PC-3 (cell line): Measurements from ENCODE around the gene GIMAP1.

Experiments
- CTCF ChIP-seq: fragments of 300-600 bp; sonication (generic); conservative IDR thresholded peaks from 2 replicates; pipeline ENCODE4 v1.5.1; 2017; ENCODE audit warnings: antibody characterized with exemption, low read depth, mild to moderate bottlenecking, low read length
- EZH2 ChIP-seq: fragments of 300-600 bp; sonication (generic); IDR thresholded peaks from one replicate; pipeline ENCODE4 v1.6.1; 2017; ENCODE audit warnings: antibody characterized with exemption, mild to moderate bottlenecking, low read length; ENCODE audit not compliant: unreplicated experiment

DNA sequence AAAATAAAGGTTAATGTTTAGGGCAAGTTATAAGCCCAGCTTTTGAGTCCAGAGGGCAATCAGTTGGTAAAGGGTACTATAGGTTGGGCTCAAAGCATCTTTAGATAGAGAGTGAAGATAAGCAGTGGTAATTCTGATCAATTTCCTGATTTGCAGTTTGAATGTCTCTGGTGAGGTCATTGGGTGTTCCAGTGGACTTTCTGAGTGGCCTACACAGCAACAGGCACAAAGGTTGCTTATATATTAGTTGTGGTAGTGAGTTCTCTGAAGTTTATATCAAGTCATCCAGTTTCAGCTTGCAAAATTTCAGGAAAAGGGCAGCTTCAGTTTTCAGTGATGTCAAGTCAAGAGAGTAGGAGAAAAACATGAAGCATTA lies 49.9 kb downstream of the GIMAP1 start:
- TF ChIP-seq EZH2 (no peak), CTCF (no peak)
